ENCODE measurements around the gene ANKRD65.

DNA sequence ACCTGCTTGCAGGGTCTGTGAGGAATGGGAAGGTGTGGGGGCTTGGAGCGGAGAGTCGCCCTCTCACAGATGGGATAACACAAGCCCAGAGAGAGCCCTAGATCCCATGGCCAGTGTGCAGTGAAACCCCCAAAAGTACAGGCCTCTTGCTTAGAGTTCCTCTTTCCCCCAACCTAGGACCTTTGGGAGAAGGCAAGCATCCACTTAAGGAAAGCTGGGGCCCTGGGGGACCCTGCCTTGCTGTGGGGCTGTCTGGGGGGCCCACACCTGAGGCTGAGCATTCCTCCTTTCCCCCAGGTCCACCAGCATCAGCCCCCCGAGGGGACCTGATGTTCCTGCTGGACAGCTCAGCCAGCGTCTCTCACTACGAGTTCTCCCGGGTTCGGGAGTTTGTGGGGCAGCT lies 15.6 kb upstream of the ANKRD65 start:
- no peak for TF ChIP-seq POLR2A (IDR thresholded peaks at IDR 0.05)
- TF ChIP-seq, protein P1, sequence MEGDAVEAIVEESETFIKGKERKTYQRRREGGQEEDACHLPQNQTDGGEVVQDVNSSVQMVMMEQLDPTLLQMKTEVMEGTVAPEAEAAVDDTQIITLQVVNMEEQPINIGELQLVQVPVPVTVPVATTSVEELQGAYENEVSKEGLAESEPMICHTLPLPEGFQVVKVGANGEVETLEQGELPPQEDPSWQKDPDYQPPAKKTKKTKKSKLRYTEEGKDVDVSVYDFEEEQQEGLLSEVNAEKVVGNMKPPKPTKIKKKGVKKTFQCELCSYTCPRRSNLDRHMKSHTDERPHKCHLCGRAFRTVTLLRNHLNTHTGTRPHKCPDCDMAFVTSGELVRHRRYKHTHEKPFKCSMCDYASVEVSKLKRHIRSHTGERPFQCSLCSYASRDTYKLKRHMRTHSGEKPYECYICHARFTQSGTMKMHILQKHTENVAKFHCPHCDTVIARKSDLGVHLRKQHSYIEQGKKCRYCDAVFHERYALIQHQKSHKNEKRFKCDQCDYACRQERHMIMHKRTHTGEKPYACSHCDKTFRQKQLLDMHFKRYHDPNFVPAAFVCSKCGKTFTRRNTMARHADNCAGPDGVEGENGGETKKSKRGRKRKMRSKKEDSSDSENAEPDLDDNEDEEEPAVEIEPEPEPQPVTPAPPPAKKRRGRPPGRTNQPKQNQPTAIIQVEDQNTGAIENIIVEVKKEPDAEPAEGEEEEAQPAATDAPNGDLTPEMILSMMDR (IDR thresholded peaks at IDR 0.05), result no peak
